ENCODE results near the gene RAET1G.

DNA sequence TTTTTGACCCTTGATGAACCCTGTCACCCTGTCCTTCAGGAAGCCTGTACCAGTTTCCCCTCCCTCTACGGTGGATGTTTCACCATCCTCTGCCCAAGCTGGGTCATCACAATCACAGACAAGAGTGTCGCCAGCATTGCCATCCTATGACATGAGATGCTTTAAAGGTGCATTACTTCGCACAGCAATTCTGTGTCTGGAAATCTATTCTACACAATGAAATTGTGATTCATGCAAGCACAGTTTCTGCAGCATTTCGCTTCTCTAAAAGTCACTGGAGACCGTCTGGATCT is 16.4 kb upstream of the RAET1G start:
- TF ChIP-seq POLR2A (IDR thresholded peaks at IDR 0.05) (no peak), POLR2AphosphoS5 (IDR thresholded peaks at IDR 0.05) (no peak)
- TF ChIP-seq, protein P1, sequence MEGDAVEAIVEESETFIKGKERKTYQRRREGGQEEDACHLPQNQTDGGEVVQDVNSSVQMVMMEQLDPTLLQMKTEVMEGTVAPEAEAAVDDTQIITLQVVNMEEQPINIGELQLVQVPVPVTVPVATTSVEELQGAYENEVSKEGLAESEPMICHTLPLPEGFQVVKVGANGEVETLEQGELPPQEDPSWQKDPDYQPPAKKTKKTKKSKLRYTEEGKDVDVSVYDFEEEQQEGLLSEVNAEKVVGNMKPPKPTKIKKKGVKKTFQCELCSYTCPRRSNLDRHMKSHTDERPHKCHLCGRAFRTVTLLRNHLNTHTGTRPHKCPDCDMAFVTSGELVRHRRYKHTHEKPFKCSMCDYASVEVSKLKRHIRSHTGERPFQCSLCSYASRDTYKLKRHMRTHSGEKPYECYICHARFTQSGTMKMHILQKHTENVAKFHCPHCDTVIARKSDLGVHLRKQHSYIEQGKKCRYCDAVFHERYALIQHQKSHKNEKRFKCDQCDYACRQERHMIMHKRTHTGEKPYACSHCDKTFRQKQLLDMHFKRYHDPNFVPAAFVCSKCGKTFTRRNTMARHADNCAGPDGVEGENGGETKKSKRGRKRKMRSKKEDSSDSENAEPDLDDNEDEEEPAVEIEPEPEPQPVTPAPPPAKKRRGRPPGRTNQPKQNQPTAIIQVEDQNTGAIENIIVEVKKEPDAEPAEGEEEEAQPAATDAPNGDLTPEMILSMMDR (IDR thresholded peaks at IDR 0.05): no peak
